ENCODE data around the gene DOLPP1. TPM values are rescaled to one million over a fixed set of nuclear protein-coding genes. Genes with fewer than 3 reads are reported as not detected.

The DOLPP1 gene
- total RNA-seq, 6 experiments from 2014 or later, result 13.9 to 20.8 (median 15.6) TPM

DNA sequence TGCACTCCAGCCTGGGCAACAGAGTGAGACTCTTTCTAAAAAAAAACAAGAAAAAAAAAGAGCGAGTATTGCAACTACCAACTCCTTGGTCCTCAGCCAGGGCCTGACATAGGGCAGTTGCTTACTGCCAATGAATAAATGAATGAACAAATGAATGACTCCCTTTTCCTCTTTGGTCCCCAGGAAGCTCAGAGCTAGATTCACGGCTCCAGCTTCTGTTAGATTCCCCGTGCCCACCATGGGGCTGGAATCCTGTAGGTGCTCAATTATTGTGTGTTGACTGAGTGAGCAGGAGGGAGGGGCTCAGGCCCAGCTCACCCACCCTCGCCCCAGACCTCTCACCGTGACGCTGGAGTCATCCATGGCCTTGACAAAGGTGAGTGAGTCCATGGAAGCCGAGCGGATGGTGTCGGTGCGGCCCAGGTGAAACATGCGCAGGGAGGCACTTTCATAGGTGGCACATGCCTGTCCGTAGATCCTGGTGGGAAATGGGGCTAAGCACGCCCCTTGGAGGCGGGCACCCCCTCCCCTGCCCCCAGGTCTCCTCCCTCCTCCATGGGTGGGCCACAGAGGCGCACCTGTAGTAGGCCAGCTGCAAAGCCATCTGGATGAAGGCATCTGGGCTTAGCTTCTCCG is 16.9 kb downstream of the DOLPP1 start:
- peaks cover 16% of the 10 kb centered on the region for H3K36me3 Mint-ChIP-seq (ENCODE audit: low read depth)
- H3K9me3 Mint-ChIP-seq, result no peaks in the 10 kb centered on the region
- no peak overlapping the region for H3K4me3 Mint-ChIP-seq
- no peaks in the 10 kb centered on the region; the same call in 1 of the 2 replicates for H3K27me3 Mint-ChIP-seq (ENCODE audit: insufficient read depth)
- H3K4me1 Mint-ChIP-seq (ENCODE audit: low read depth), result no peaks in the 10 kb centered on the region
- DNase-seq, result no peak
- TF ChIP-seq, protein P1, sequence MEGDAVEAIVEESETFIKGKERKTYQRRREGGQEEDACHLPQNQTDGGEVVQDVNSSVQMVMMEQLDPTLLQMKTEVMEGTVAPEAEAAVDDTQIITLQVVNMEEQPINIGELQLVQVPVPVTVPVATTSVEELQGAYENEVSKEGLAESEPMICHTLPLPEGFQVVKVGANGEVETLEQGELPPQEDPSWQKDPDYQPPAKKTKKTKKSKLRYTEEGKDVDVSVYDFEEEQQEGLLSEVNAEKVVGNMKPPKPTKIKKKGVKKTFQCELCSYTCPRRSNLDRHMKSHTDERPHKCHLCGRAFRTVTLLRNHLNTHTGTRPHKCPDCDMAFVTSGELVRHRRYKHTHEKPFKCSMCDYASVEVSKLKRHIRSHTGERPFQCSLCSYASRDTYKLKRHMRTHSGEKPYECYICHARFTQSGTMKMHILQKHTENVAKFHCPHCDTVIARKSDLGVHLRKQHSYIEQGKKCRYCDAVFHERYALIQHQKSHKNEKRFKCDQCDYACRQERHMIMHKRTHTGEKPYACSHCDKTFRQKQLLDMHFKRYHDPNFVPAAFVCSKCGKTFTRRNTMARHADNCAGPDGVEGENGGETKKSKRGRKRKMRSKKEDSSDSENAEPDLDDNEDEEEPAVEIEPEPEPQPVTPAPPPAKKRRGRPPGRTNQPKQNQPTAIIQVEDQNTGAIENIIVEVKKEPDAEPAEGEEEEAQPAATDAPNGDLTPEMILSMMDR (IDR thresholded peaks at IDR 0.05), result no peak
- H3K27ac Mint-ChIP-seq, result no peak overlapping the region

DNA sequence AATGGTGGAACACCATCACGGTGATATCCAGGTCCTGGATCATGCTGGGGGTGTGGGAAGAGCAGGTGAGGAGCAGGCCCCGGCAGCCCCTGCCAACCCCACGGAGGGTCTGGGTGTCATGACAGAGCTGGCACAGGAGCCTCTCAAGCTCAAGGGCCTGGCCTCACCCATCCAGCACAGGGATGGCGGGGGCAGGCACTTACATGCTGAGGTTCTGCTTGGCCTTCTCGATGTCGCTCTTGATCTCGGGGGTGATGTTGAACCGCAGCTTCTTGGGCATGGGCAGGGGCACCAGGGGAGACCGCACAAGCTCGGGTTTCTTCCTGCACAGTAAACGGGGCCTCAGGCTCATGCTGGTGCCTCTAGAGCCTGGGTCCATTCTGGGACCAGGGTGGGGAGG is 17.4 kb downstream of the DOLPP1 start:
- no peak overlapping the region for H3K27ac Mint-ChIP-seq
- H3K4me3 Mint-ChIP-seq, result no peak overlapping the region
- peaks cover 16% of the 10 kb centered on the region for H3K36me3 Mint-ChIP-seq (ENCODE audit: low read depth)
- no peaks in the 10 kb centered on the region for H3K4me1 Mint-ChIP-seq (ENCODE audit: low read depth)
- TF ChIP-seq, protein P1 (IDR thresholded peaks at IDR 0.05), result no peak
- no peak for DNase-seq
- H3K9me3 Mint-ChIP-seq, result no peaks in the 10 kb centered on the region
- H3K27me3 Mint-ChIP-seq (ENCODE audit: insufficient read depth), result no peaks in the 10 kb centered on the region

DNA sequence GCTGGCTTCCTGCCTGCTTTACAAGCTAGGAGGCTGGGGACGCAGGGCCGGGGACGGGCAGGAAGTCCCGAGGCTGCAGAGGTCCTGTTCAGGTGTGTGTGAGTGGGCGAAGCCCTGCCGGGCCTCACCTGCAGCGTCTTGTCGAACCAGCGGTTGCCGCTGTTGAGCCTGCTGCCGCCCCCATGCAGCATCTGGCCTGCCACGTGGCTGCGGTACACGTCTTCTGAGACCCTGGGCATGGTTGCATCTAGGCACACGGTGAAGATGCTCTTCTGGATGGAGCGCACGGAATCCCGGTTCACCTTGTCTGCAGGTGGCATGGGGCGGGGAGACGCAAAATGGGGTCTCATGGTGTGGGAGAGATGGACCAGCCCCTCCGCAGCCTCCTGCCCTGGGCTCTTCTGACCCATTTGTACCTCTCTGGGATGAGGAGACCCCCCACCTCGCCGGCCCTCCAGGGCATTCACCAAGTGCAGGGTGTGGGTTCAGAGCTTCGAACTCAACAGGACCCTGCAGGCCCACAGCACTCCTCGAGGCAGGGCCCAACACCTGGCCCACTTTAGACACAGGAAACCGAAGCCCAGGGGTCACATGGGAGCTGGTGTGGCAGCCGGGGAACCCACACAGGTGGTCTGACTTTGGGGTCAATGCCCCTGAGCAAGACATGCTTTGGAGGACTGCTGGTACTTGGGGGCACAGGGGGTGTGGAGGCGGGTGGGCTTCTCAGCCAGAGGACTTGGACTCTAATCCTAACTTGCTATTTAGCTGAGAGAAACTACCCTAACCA is 19.7 kb downstream of the DOLPP1 start:
- Mint-ChIP-seq H3K27ac (no peak overlapping the region), H3K9me3 (no peaks in the 10 kb centered on the region), H3K36me3 (ENCODE audit: low read depth) (peaks cover 16% of the 10 kb centered on the region), H3K4me1 (ENCODE audit: low read depth) (no peaks in the 10 kb centered on the region), H3K27me3 (ENCODE audit: insufficient read depth) (no peaks in the 10 kb centered on the region), H3K4me3 (no peak overlapping the region)
- no peak for DNase-seq
- TF ChIP-seq, protein P1 (IDR thresholded peaks at IDR 0.05), result no peak

DNA sequence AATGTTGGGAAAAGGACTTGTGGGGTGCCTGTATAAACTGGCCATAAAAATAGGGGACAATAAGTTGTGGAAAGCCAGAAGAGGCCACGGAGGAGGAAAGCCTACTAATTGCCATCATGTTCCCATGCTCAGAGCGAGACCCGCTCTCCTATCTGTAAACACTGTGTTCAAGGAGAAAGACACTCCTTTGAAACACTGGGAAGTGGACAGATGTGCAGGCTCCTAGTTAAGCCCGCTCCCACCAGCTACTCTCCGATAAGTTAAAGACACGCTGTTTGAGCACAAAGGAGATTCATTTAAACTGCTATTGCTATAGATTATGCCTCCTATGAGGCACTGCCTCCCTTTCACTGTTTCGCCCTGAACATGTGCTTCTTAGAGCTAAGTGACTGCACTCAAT is 20.4 kb downstream of the DOLPP1 start:
- no peaks in the 10 kb centered on the region for H3K4me1 Mint-ChIP-seq (ENCODE audit: low read depth)
- TF ChIP-seq, protein P1 (IDR thresholded peaks at IDR 0.05), result no peak
- no peak overlapping the region for H3K27ac Mint-ChIP-seq
- DNase-seq, result no peak
- no peaks in the 10 kb centered on the region for H3K27me3 Mint-ChIP-seq (ENCODE audit: insufficient read depth)
- H3K36me3 Mint-ChIP-seq (ENCODE audit: low read depth), result peaks cover 15% of the 10 kb centered on the region
- H3K4me3 Mint-ChIP-seq, result no peak overlapping the region
- H3K9me3 Mint-ChIP-seq, result no peaks in the 10 kb centered on the region

DNA sequence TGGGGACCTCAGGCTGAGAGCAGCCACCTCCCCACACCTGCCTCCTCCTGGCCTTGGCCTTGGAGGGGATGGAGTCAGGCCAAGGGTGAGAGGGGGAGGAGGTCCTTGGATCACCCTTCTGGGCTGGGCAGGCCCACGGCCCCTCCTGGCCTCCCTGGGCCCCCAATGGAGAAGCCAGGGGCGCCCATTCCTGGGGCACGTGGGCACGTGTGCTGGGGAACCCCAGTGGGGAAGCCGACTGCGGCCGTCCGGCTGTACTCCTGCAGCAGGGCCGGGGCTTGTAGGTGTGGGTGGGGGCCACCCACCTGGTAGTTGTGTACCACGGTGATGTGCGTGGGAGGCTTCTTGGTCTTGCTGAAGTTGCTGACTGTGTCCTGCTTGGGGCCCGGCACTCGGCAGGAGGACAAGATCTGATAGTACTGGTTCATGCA is 21.2 kb downstream of the DOLPP1 start:
- Mint-ChIP-seq H3K27me3 (ENCODE audit: insufficient read depth) (no peaks in the 10 kb centered on the region), H3K9me3 (no peaks in the 10 kb centered on the region), H3K4me1 (ENCODE audit: low read depth) (no peaks in the 10 kb centered on the region), H3K4me3 (no peak overlapping the region), H3K36me3 (ENCODE audit: low read depth) (peaks cover 11% of the 10 kb centered on the region), H3K27ac (no peak overlapping the region)
- TF ChIP-seq, protein P1 (IDR thresholded peaks at IDR 0.05), result no peak
- no peak for DNase-seq

Data from HFFc6 (cell line).